HG02840 (cell line): ENCODE results near the gene FARP1.
"Not testable (repeated sequence)": the region's sequence is repeated elsewhere in the genome, so short reads cannot be mapped to it uniquely, and the experiment has no call there.

Experiments used
- ATAC-seq: cut with Tn5 transposase; IDR thresholded peaks from one replicate; pipeline ENCODE4 v1.9.1; 2021; ENCODE audit warnings: mild to moderate bottlenecking, moderate library complexity, moderate number of reproducible peaks; ENCODE audit not compliant: unreplicated experiment, low FRiP score

Gene FARP1

DNA sequence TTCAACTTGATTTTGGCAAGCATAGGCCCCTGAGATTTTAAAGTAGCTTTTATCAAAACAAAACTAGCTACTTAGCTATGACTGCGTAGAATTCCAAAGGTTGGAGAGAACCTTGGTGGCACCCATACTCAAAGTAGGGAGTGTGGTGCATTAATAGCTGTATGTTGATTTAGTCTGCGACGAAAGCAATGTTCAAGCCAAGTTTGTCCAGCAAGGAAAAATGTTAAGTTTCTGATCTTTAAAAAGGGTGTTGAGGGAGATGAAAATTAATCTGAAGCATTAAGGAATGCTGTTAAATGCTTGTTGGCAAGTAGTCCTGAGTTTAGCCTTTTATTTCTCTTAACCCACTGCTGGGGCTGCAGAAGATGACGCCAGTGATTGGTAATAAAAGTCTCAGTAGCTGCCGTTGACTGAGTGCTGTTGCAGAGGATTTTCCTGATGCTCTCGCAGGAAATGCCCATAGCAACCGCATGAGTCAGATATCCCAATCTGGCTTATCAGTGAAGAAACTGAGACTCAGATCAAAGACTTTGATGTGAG, 110.1 kb downstream of the FARP1 start:
- ATAC-seq = no peak

GRCh38 chr13:98253526-98253925, 110.6 kb downstream of the FARP1 start:
- no peak for ATAC-seq

DNA sequence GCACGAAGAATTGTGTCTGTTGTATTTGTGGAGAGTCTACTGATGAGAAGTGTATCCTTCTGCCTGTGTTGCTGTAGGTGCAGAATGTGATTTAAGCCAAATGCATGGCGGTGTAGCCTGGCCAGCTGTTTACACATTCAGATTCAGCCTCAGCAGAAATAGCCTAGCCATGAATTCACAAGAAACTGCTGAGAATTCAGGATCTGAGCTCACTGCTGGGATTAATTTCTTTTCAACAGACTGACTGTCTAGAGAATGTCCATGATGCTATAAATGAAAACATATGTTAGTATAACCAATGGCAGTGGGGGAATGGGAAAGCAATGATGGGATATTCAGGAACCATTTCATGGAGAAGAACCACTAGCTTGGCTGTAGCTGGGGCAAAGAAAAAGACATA, 111.6 kb downstream of the FARP1 start:
- no peak for ATAC-seq

DNA sequence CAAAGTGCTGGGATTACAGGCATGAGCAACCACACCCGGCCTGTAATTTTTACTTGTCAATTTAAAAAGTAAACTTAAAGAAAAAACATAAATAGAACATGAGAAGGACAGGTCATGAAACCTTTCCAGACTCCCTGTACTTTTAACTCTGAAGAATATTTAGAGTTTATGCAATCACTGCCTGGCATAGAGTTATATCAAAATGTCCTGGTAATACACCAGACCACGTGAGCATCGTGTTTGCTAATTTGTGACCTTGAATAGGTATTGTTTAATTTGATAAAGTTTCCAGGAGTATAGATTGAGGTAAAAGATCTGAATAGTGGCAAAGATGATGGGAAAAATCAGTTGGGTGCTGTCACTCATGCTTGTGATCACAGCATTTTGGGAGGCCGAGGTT, 115.3 kb downstream of the FARP1 start:
- ATAC-seq = no peak

GRCh38 chr13:98260357-98261164, 117.7 kb downstream of the FARP1 start:
- ATAC-seq = no peak

GRCh38 chr13:98261165-98261702, 118.3 kb downstream of the FARP1 start:
- no peak for ATAC-seq

DNA sequence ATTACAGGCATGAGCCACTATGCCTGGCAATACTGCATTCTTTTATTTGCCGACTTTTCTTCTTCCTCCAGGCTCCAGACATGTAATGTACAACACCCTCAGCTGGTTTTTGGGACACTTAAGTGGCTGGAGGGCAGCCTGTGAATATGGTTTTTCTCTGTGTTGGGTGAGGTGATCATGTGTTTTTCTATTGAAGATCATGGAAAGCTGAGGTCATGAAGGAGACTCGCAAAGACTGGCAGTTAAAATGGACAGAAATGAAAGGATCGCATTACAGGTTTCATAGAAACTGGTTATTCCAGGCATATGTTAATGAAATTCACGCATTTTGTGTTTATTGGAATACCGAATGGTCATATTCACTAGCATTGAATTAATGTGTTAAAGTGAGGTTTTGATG, 119.4 kb downstream of the FARP1 start:
- no peak for ATAC-seq

- no peak for ATAC-seq
Measured at GRCh38 chr13:98263841-98264240, 120.9 kb downstream of the FARP1 start.

GRCh38 chr13:98264877-98265276, 122.0 kb downstream of the FARP1 start:
- no peak for ATAC-seq

DNA sequence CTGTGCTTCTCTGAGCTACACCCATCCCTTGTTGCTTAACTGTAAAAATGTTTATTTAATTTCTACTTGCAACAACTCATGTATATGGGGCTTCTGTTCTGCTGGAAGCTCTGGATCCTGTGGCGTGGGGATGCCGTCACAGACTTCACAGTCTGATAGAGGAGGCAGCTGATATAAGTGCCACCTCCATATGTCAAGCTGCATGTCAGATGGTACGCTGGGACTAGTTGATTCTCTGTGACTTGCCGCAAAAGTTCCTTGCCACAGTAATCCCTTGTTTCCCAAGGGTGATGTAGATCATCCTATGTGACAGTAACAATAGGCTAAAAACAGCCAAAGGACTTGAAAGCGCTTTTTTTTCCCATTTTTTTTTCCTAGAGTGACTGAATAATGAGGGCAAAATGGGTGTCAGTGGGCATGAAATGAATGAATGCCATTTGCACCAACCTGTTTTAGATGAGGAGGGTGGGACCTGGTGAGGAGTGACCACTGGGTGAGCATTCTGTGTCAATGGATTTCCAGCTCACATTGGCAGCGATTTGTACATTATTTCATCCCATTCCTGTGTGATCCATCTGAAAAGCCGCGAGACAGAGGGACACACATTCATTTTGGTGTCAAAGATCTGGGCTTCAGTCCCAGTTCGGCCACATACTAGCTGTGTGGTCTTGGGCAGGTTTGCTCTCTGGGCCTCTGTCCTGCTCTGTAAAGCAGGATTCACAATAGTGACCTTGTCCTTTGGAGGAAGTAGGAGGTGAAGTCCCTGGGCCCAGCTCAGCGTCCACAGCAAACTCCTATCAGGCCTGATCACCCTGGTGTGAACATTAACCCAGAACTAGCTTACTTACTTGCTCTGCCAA, 123.0 kb downstream of the FARP1 start:
- ATAC-seq = no peak

DNA sequence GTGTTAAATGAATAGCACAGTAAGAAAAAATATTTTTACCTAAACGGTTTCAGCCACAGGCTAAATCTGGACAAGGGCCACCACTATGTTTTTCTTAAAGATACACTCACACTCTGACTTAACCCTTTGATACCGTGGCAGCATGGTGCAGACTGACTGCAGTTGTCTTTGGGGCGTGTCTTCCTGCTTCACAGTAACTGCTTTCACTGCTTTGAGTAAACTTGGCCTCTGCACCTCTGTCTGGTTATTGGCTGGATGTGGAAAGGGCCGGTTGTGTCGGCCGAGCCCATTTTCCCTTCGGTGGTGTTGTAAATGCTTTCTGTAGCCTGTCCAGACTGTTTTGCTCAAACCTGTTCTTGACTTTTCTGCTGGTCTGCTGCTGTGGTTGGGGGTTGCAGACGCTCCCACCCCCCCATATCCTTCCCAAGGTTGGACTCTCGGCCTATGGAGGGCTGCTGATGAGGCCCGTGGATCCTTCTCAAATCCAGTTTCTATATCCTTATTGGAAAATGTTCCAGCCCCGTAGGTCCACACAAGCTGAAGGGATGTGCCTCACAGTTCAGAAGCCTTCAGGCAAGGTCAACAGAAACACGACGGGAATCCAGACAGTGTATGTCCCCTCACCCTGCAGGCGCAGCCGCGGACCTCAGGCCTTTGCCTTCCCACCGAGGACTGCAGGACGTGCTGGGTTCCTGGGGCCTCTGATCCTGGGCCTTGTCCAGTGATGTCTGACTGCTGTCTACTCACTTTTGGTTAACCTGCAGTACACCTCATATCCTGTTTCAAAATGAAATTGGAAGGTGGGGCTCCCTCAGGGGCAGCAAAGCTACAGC, 124.4 kb downstream of the FARP1 start:
- ATAC-seq = no peak

GRCh38 chr13:98269386-98269785, 126.5 kb downstream of the FARP1 start:
- ATAC-seq = no peak

DNA sequence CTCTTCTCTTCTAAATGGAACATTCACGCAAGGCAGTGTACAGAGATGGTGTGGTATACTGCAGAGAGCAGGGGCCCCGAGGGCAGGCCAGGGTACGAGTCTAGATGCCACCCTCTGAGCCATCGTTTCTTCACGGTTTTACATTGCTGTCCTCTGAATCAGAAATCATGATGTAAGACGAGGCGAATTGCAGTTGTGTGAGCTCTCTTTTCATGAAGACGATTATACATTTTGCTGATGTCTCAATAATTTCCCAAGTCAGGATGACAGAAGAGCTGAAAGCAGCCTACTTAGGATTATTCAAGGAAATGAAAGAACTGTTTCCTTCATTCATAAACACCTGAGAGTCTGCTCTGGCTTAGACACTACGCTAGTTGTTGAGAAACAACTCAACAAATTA, 127.9 kb downstream of the FARP1 start:
- no peak for ATAC-seq

GRCh38 chr13:98271646-98272045, 128.8 kb downstream of the FARP1 start:
- not testable (repeated sequence) for ATAC-seq

DNA sequence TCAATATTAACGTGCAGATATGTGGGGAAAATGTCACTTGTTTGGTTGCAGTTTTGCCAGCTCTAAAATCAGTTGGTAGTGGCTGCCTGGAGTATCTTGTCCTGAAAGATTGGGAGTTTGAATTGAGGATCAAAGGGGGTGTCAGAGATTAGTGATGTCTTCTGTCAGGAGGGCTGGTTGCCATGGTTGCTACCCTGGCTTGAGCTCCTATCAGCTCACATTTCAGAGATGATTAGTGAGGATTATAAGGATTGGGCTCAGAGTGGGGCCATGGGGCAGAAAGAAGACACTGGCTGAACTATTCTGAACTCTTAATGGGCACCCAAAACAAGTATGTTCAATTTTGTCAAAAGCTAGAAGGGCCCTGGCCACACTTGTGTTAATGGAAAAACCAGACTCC, 129.7 kb downstream of the FARP1 start:
- ATAC-seq = no peak

DNA sequence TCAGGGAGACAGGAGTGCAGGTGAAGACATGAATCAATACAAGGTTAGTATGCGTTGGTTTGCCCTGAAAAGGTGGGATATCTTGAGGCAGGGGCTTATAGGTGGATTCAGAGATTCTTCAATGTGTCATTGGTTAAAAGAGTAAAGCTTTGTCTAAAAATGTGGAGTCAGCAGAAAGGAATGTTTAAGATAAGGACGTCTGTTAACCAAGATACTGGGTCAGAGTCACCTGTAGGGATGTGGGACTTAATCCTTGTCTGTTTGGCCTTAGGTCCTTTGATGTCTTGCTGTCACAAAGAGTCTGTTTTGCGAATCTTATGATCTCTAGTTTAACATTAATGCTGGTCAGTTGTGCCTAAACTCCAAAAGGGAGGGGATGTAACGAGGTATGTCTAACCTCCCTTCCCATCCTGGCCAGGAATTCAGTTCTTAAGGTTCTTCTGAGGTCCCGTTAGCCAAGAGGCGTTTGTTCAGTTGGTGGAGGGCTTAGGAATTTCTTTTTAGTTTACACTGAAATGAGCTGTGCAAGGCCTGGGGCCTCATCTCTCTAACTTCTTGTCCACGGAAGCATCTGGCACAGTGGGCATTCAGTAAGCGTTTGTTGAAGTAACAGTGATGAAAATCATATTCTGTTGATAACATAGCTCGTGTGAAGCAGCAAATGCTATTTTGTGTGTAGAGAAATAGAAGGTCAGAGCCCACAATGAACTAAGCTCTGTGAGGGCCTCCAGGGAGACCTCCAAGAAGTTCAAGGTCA, 130.4 kb downstream of the FARP1 start:
- no peak for ATAC-seq

- ATAC-seq = no peak
Measured at GRCh38 chr13:98273824-98274742, 131.2 kb downstream of the FARP1 start.

- no peak for ATAC-seq
Measured at GRCh38 chr13:98274921-98275487, 132.1 kb downstream of the FARP1 start.
